Heart left ventricle (tissue), 16 donors: ENCODE data around the gene IGFBP5. TPM values are rescaled to one million over a fixed set of nuclear protein-coding genes. Genes with fewer than 3 reads are reported as not detected.
A peak's percentile ranks its signal among the peaks of the same experiment; 100 is the strongest.

Experiments used
- ATAC-seq, 4 donors: fragments of 200-7000 bp; cut with Tn5 transposase; one replicate each; pipeline ENCODE4 v1.9.1; 2020 to 2022; ENCODE audit warnings: moderate library complexity in 4 of 4, mild to moderate bottlenecking in 3 of 4, moderate number of reproducible peaks in 1 of 4
- DNase-seq, 5 donors: peaks; one replicate each; pipeline ENCODE4 v3.0.0-alpha.2; 2020
- H3K27ac ChIP-seq, 12 donors: fragments of 200-600 bp; sonication (generic) in 4 of 12; one replicate each; pipeline versions ENCODE4 v1.5.0 to v1.8.0; 2016 to 2022; ENCODE audit warnings: mild to moderate bottlenecking in 2 of 12
- H3K27me3 ChIP-seq, 9 donors: fragments of 200-600 bp; sonication (generic) in 2 of 9; one replicate each; pipeline versions ENCODE4 v1.5.1 to v1.8.0; 2016 to 2022; ENCODE audit warnings: mild to moderate bottlenecking in 3 of 9
- H3K36me3 ChIP-seq, 9 donors: fragments of 200-600 bp; sonication (generic) in 2 of 9; one replicate each; pipeline versions ENCODE4 v1.5.0 to v1.8.0; 2018 to 2022; ENCODE audit warnings: mild to moderate bottlenecking in 2 of 9
- H3K4me1 ChIP-seq, 12 donors: fragments of 200-600 bp; sonication (generic) in 4 of 12; one replicate each; pipeline versions ENCODE4 v1.5.0 to v1.8.0; 2016 to 2022; ENCODE audit warnings: mild to moderate bottlenecking in 3 of 12
- H3K4me3 ChIP-seq, 12 donors: fragments of 200-600 bp; sonication (generic) in 4 of 12; one replicate each; pipeline versions ENCODE4 v1.5.0 to v1.8.0; 2017 to 2022; ENCODE audit warnings: mild to moderate bottlenecking in 9 of 12, moderate library complexity in 4 of 12
- H3K9me3 ChIP-seq, 12 donors: fragments of 200-600 bp; sonication (generic) in 4 of 12; one replicate each; pipeline versions ENCODE4 v1.5.0 to v1.8.0; 2016 to 2022; ENCODE audit warnings: mild to moderate bottlenecking in 1 of 12
- POLR2A ChIP-seq, 2 donors: fragments of 450-650 bp; IDR thresholded peaks; one replicate each; pipeline ENCODE4 v1.6.1; 2017; ENCODE audit warnings: antibody characterized with exemption in 2 of 2, mild to moderate bottlenecking in 2 of 2, moderate library complexity in 2 of 2
- WGBS, 4 donors: extraction: QIAGEN DNeasy Blood & Tissue Kit in 2 of 4; methylation state at CpG; one replicate each; pipeline versions ENCODE4 v1.1.5 to v1.1.7; 2013 to 2018; 5-methylcytosine and 5-hydroxymethylcytosine counted together
- intact Hi-C, 10 donors: fragments of 100-400 bp; cut with DNase I; formaldehyde crosslinking; loops; one replicate each; pipeline versions ENCODE4 v1.11.1 to v1.14.2; 2022
- polyA plus RNA-seq, 2 donors: library from polyadenylated mRNA; stranded (reverse); fragments of 200-250 nt; gene quantifications; one replicate each; pipeline ENCODE4 v1.2.3, GENCODE V29; 2013
- total RNA-seq, 9 donors: library from RNA; depleted of rRNA in 2 of 9; stranded (reverse); fragments of >200 nt in 2 of 9; fragmentation: NEBNext Ultra II Directional in 3 of 9; extraction: Animal tissue kit (Norgen Biotek cat#: 25700) in 3 of 9; gene quantifications; one replicate each; pipeline versions ENCODE4 v1.1.0 to v1.2.4, GENCODE V29; 2016 to 2023
- TF ChIP-seq, protein P1 (sequence below), 12 donors: fragments of 200-600 bp; sonication (generic) in 4 of 12; IDR thresholded peaks; one replicate each; pipeline versions ENCODE4 v1.5.0 to v1.8.0; 2018 to 2022; ENCODE audit warnings: antibody characterized with exemption in 12 of 12, mild to moderate bottlenecking in 5 of 12
- donor health status: ischemic (EF 13 %, LVEDD 7.1; RV severe dilation, severe dysfunction).
- donor health status: healthy with polysubstance abuse.
- donor health status: DM: no; HTN: yes; CAD: no.
- donor health status: DM: no; HTN: no; CAD: no.
- donor health status: ischemic (EF 25% LVEDD 6.9; RV normal size, moderate dysfunction).
- donor health status: ischemic (EF 25% LVEDD 5.7; RV mildly dilated, moderate dysfunction).
- donor health status: healthy.
- donor health status: DM: yes; HTN: yes; CAD: no.
- donor health status: ischemic (EF 35%, LVEDD 5.7; RV mildly dilated, moderate dysfunction).
- donor health status: nonischemic (EF 11% LVEDD 7.7; RV severe dilation, severe dysfunction).
- donor health status: DM: yes; HTN: yes; CAD: no.
- donor health status: PGD.
- donor health status: ischemic (EF 29% LVEDD 5.4; RV normal size, mild dysfunction).
- donor health status: nonischemic (EF 23%, LVEDD 6.1; RV moderate dilation, normal function).

Gene IGFBP5
- total and polyA plus RNA-seq, 11 donors: 58.2 to 441 (median 129) TPM

DNA sequence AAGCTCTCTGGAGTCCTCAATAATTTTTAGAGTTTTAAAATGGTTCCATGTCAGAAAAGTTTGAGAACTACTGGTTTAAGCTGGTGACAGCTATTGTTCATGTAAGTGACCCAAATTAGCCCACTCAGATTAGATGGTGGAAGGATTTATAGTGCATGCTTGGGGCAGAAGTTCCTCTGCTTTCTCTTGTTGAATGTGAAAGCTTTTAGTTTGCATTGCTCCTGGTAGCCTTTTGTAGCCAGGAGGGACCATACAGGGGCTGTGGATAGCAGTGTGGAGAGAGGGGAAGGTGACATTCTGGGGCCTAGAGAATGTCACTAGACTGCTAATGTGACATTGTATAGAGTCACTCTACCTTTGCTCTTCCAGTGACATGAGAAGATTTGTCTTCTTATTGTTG lies 40.3 kb upstream of the IGFBP5 start:
- Histone ChIP-seq H3K4me3 (no peak overlapping the region), H3K9me3 (no peaks in the 10 kb centered on the region), H3K36me3 (no peaks in the 10 kb centered on the region), H3K27ac (peak overlapping the region in 3 of 12 donors; percentile 7 to 66 (median 27)), H3K27me3 (no peaks in the 10 kb centered on the region), H3K4me1 (peaks cover 0 to 22% (median 5%) of the 10 kb centered on the region in 12 donors)
- no peak for TF ChIP-seq POLR2A (IDR thresholded peaks at IDR 0.05)
- ATAC-seq (no peak), DNase-seq (no peak)
- intact Hi-C loops: no loop called here

DNA sequence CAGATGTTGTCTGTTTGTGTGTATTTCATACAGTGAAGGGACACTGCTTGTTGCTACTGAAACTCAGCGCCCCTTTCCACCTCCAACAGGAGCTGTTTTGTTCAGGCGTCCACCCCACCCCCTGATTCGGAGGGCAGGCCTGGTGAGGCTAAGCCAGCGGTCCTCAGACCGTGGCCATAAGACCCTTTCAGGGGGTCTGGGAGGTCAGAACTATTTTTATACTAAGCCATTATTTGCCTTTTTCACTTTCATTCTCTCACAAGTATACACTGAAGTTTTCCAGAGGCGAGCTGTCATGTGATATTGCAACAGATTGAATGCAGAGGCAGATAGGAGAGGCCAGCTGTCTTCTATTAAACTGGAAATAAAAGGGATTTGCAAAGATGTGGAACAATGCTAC lies 39.7 kb upstream of the IGFBP5 start:
- Histone ChIP-seq H3K36me3 (no peaks in the 10 kb centered on the region), H3K27ac (peak overlapping the region in 6 of 12 donors; percentile 4 to 80 (median 26)), H3K9me3 (no peaks in the 10 kb centered on the region), H3K4me1 (peaks cover 0 to 17% (median 2%) of the 10 kb centered on the region in 12 donors), H3K4me3 (no peak overlapping the region), H3K27me3 (no peaks in the 10 kb centered on the region)
- ATAC-seq (peak; percentile 21 to 66 (median 49)), DNase-seq (no peak)
- intact Hi-C loops: no loop called here
- 66 to 75% (median 70%) methylated on average over 6 of the region's 6 CpGs for WGBS, 4 donors
- TF ChIP-seq, protein P1, sequence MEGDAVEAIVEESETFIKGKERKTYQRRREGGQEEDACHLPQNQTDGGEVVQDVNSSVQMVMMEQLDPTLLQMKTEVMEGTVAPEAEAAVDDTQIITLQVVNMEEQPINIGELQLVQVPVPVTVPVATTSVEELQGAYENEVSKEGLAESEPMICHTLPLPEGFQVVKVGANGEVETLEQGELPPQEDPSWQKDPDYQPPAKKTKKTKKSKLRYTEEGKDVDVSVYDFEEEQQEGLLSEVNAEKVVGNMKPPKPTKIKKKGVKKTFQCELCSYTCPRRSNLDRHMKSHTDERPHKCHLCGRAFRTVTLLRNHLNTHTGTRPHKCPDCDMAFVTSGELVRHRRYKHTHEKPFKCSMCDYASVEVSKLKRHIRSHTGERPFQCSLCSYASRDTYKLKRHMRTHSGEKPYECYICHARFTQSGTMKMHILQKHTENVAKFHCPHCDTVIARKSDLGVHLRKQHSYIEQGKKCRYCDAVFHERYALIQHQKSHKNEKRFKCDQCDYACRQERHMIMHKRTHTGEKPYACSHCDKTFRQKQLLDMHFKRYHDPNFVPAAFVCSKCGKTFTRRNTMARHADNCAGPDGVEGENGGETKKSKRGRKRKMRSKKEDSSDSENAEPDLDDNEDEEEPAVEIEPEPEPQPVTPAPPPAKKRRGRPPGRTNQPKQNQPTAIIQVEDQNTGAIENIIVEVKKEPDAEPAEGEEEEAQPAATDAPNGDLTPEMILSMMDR (IDR thresholded peaks at IDR 0.05): no peak
- TF ChIP-seq POLR2A (IDR thresholded peaks at IDR 0.05): no peak

DNA sequence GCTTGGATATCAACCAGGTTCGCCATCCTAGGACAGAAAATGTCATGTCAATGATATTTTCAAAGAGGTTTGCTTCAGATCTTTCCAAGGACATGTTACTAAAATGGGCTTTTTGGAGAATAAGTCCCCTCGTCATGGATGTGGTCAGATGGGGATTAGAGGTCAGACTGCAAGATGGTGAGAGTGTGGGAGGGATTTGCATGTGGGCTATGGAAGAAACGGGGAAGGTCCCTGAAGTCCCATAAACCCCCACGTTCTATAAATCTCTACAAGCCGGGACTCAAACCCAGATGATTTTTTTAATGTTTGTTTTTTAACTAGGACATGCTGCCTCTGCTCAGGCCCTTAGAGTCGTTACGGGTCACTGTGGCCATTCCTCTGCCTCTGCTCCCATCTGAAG lies 37.7 kb upstream of the IGFBP5 start:
- Histone ChIP-seq H3K4me1 (peaks cover 0 to 14% (median 2%) of the 10 kb centered on the region in 12 donors), H3K27ac (peak overlapping the region in 3 of 12 donors; percentile 8 to 80 (median 30)), H3K9me3 (no peaks in the 10 kb centered on the region), H3K27me3 (no peaks in the 10 kb centered on the region), H3K4me3 (no peak overlapping the region), H3K36me3 (no peaks in the 10 kb centered on the region)
- DNase-seq: no peak
- TF ChIP-seq, protein P1 (IDR thresholded peaks at IDR 0.05): no peak
- TF ChIP-seq POLR2A (IDR thresholded peaks at IDR 0.05): no peak
- ATAC-seq: peak in 1 of 4 donors; percentile 18
- intact Hi-C loops: no loop called here
- WGBS, 4 donors: 76 to 87% (median 83%) methylated on average over 7 of the region's 7 CpGs

DNA sequence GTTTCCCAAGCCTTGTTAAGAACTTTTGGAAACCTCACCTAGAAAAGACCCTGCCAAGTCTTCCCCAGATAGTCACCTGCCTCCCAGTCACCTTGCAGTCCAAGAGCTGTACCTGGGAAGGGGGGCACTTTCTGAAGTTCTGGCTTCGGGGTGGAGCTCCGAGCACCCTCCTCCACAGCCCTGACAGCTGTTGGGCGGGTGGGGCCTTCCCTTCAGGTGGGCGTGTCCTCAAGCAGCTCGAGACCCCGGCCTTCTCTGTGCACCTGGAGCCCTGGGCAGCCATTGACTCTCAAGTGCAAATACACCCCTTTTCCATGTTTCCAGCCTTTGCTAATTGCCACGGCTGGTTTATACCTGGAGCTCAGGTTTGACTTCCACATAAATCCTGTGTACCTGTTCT lies 37.0 kb upstream of the IGFBP5 start:
- no peak for TF ChIP-seq POLR2A (IDR thresholded peaks at IDR 0.05)
- TF ChIP-seq, protein P1 (IDR thresholded peaks at IDR 0.05): no peak
- intact Hi-C loops: no loop called here

DNA sequence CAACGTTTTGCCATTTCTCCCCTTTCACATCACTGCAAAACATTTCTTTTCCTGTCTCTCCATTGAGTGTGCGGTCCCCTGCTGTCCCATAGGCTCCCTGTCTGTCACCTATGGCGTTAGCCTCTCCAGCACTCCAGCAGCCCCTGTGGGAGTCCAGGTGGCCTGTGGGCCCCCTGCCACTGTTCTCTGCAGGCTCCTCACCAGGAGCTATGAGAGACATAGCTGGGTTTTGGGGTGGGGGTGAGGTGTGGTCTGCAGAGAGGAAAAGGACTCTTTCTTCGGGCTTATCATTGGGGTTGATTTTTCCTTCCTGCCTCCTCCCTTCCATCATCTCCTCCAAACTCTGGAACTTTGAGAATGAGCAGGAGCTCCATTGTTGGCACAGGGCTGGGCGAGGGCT lies 36.1 kb upstream of the IGFBP5 start:
- 79 to 89% (median 87%) methylated on average over 5 of the region's 5 CpGs for WGBS, 4 donors

More for the DNA sequence above, 37.0 kb upstream of the IGFBP5 start:
- no peaks in the 10 kb centered on the region for H3K9me3 ChIP-seq
- peaks cover 0 to 14% (median 2%) of the 10 kb centered on the region in 12 donors for H3K4me1 ChIP-seq
- WGBS, 4 donors: 91 to 97% (median 92%) methylated on average over 7 of the region's 7 CpGs
- H3K27me3 ChIP-seq: no peaks in the 10 kb centered on the region
- no peak for DNase-seq
- no peak overlapping the region for H3K4me3 ChIP-seq
- H3K36me3 ChIP-seq: no peaks in the 10 kb centered on the region
- H3K27ac ChIP-seq: peak overlapping the region in 2 of 12 donors; percentile 8 to 28
- no peak for ATAC-seq

More for the DNA sequence above, 36.1 kb upstream of the IGFBP5 start:
- Histone ChIP-seq H3K27ac (no peak overlapping the region), H3K9me3 (no peaks in the 10 kb centered on the region), H3K4me3 (no peak overlapping the region), H3K4me1 (peaks cover 0 to 14% (median 2%) of the 10 kb centered on the region in 12 donors), H3K27me3 (no peaks in the 10 kb centered on the region), H3K36me3 (no peaks in the 10 kb centered on the region)
- no peak for DNase-seq
- no peak for ATAC-seq
- intact Hi-C loops: no loop called here
- TF ChIP-seq POLR2A (IDR thresholded peaks at IDR 0.05): no peak
- TF ChIP-seq, protein P1 (IDR thresholded peaks at IDR 0.05): no peak
